HEK293 (cell line): Measurements from ENCODE around the gene TPP1.

ENCODE experiments used
- CTCF ChIA-PET: fragments of 350-600 bp; formaldehyde crosslinking; extraction: SDS; loops from one replicate; lab custom pipeline; 2021; ENCODE audit warnings: antibody characterized with exemption; lab: Yijun Ruan, JAX
- POLR2A ChIA-PET: fragments of 300-600 bp; formaldehyde crosslinking; extraction: SDS; loops from one replicate; lab custom pipeline; 2020; ENCODE audit warnings: antibody characterized with exemption, inconsistent platforms; lab: Yijun Ruan, JAX
- H3K27ac ChIP-seq: fragments of 200-500 bp; sonication (Bioruptor generic); 2 replicates; pipeline ENCODE4 v1.5.1; 2014; ENCODE audit warnings: low read depth, low read length, control low read depth, inconsistent platforms; ENCODE audit errors: extremely low read depth
- H3K36me3 ChIP-seq, 2 experiments: fragments of 200-500 bp in 1 of 2; sonication (Bioruptor generic) in 1 of 2; 1 replicate in 1 of 2; 2 replicates in 1 of 2; pipeline ENCODE4 v1.5.1; 2014 to 2017; ENCODE audit warnings: inconsistent platforms in 2 of 2, low read length in 2 of 2; ENCODE audit not compliant: control insufficient read depth in 2 of 2, insufficient read depth in 1 of 2
- H3K4me1 ChIP-seq: fragments of 200-500 bp; sonication (Bioruptor generic); 2 replicates; pipeline ENCODE4 v1.5.1; 2014; ENCODE audit warnings: mild to moderate bottlenecking, low read length, inconsistent platforms; ENCODE audit not compliant: control insufficient read depth, insufficient read depth
- H3K4me3 ChIP-seq: 2 replicates; pipeline ENCODE4 v1.5.1; 2011; ENCODE audit warnings: low read depth, mild to moderate bottlenecking, control low read depth, low read length, moderate library complexity
- H3K9me3 ChIP-seq: fragments of 200-500 bp; sonication (Bioruptor generic); 2 replicates; pipeline ENCODE4 v1.5.1; 2014; ENCODE audit warnings: low read depth, low read length, inconsistent platforms; ENCODE audit not compliant: control insufficient read depth, insufficient read depth
- ATF2 ChIP-seq: fragments of 450-650 bp; formaldehyde crosslinking; IDR thresholded peaks from 2 replicates; pipeline ENCODE4 v1.5.1; 2016; ENCODE audit warnings: missing biosample characterization, missing genetic modification characterization, low read depth
- EGR2 ChIP-seq: fragments of 450-650 bp; formaldehyde crosslinking; IDR thresholded peaks from 2 replicates; pipeline ENCODE4 v1.5.1; 2016; ENCODE audit warnings: low read depth, missing biosample characterization, missing genetic modification characterization
- FEZF1 ChIP-seq: fragments of 450-650 bp; formaldehyde crosslinking; IDR thresholded peaks from 2 replicates; pipeline ENCODE4 v1.5.1; 2016; ENCODE audit warnings: missing biosample characterization, missing genetic modification characterization
- GFI1B ChIP-seq: fragments of 450-650 bp; formaldehyde crosslinking; IDR thresholded peaks from 2 replicates; pipeline ENCODE4 v1.5.1; 2016; ENCODE audit warnings: missing biosample characterization, missing genetic modification characterization
- GLI2 ChIP-seq: fragments of 450-650 bp; formaldehyde crosslinking; IDR thresholded peaks from 2 replicates; pipeline ENCODE4; 2017; ENCODE audit warnings: missing biosample characterization, missing genetic modification characterization, low read depth, borderline replicate concordance
- ZFHX2 ChIP-seq: fragments of 450-650 bp; formaldehyde crosslinking; conservative IDR thresholded peaks from 2 replicates; pipeline ENCODE4 v1.5.1; 2016; ENCODE audit warnings: missing biosample characterization, missing genetic modification characterization
- ZNF311 ChIP-seq: fragments of 450-650 bp; formaldehyde crosslinking; IDR thresholded peaks from 2 replicates; pipeline ENCODE4 v1.5.1; 2017; ENCODE audit warnings: missing biosample characterization, missing genetic modification characterization, borderline replicate concordance
- ZNF335 ChIP-seq: fragments of 450-650 bp; formaldehyde crosslinking; conservative IDR thresholded peaks from 2 replicates; pipeline ENCODE4 v1.5.1; 2016; ENCODE audit warnings: missing biosample characterization, missing genetic modification characterization
- ZNF341 ChIP-seq: fragments of 450-650 bp; formaldehyde crosslinking; IDR thresholded peaks from 2 replicates; pipeline ENCODE4; 2016; ENCODE audit warnings: low read depth, missing biosample characterization, missing genetic modification characterization
- ZNF37A ChIP-seq: fragments of 450-650 bp; IDR thresholded peaks from 2 replicates; pipeline ENCODE4 v1.5.1; 2018; ENCODE audit warnings: missing biosample characterization, missing genetic modification characterization
- ZNF48 ChIP-seq: fragments of 450-650 bp; formaldehyde crosslinking; IDR thresholded peaks from 2 replicates; pipeline ENCODE4 v1.5.1; 2016; ENCODE audit warnings: missing biosample characterization, missing genetic modification characterization
- ZNF555 ChIP-seq: fragments of 450-650 bp; formaldehyde crosslinking; conservative IDR thresholded peaks from 2 replicates; pipeline ENCODE4 v1.5.1; 2017; ENCODE audit warnings: missing biosample characterization, mild to moderate bottlenecking, missing genetic modification characterization, inconsistent platforms
- ZNF585B ChIP-seq: fragments of 450-650 bp; formaldehyde crosslinking; IDR thresholded peaks from 2 replicates; pipeline ENCODE4 v1.5.1; 2016; ENCODE audit warnings: missing biosample characterization, missing genetic modification characterization
- ZNF596 ChIP-seq: fragments of 450-650 bp; IDR thresholded peaks from 2 replicates; pipeline ENCODE4 v1.5.0; 2018; ENCODE audit warnings: missing biosample characterization, mild to moderate bottlenecking, missing genetic modification characterization, moderate library complexity
- ZNF623 ChIP-seq: fragments of 450-650 bp; formaldehyde crosslinking; IDR thresholded peaks from 2 replicates; pipeline ENCODE4 v1.5.1; 2016; ENCODE audit warnings: missing biosample characterization, missing genetic modification characterization
- ZNF664 ChIP-seq: fragments of 450-650 bp; formaldehyde crosslinking; IDR thresholded peaks from 2 replicates; pipeline ENCODE4 v1.5.1; 2016; ENCODE audit warnings: missing biosample characterization, missing genetic modification characterization
- TF ChIP-seq, protein P1 (sequence below): fragments of 450-650 bp; IDR thresholded peaks from 2 replicates; pipeline ENCODE4 v1.5.1; 2018; ENCODE audit warnings: missing biosample characterization, missing genetic modification characterization
- TF ChIP-seq, protein P2 (sequence below): fragments of 450-650 bp; formaldehyde crosslinking; IDR thresholded peaks from 2 replicates; pipeline ENCODE4 v1.5.1; 2016; ENCODE audit warnings: missing biosample characterization, missing genetic modification characterization

The TPP1 gene

GRCh38 chr11:6646918-6647679 lies 27.9 kb upstream of the TPP1 start:
- ChIA-PET POLR2A (interaction anchor here (1.3 kb wide), 1 partner anchor 28 kb away, joined by 3 read pairs; the partner anchor contains the start of gene TPP1), CTCF (interaction anchor here (0.6 to 1.1 kb wide), 2 partner anchors 93 to 268 kb away, joined by 3 read pairs; no protein-coding TSS in a partner anchor)
- Histone ChIP-seq H3K27ac (no peak overlapping the region), H3K4me3 (no peak overlapping the region), H3K4me1 (no peaks in the 10 kb centered on the region), H3K36me3 (no peaks in the 10 kb centered on the region), H3K9me3 (no peaks in the 10 kb centered on the region)
- TF ChIP-seq ZNF341 (tag by site-specific recombination), result peak; percentile 92
- no peak for TF ChIP-seq ZNF585B (tag by site-specific recombination)
- TF ChIP-seq ZNF664 (tag by site-specific recombination), result peak; percentile 91

GRCh38 chr11:6646576-6646917 lies 27.3 kb upstream of the TPP1 start:
- no peak for TF ChIP-seq ZNF341 (tag by site-specific recombination)
- ChIA-PET POLR2A (interaction anchor here (1.3 kb wide), 1 partner anchor 27 kb away, joined by 3 read pairs; the partner anchor contains the start of gene TPP1), CTCF (interaction anchor here (1.1 kb wide), 1 partner anchor 268 kb away, joined by 3 read pairs; no protein-coding TSS in a partner anchor)

GRCh38 chr11:6646071-6646470 lies 26.8 kb upstream of the TPP1 start:
- POLR2A ChIA-PET, result no interaction called here
- H3K4me3 ChIP-seq, result no peak overlapping the region

More at GRCh38 chr11:6646576-6646917, 27.3 kb upstream of the TPP1 start:
- H3K4me3 ChIP-seq, result no peak overlapping the region
- H3K27ac ChIP-seq, result no peak overlapping the region
- no peaks in the 10 kb centered on the region for H3K36me3 ChIP-seq
- no peaks in the 10 kb centered on the region for H3K4me1 ChIP-seq
- H3K9me3 ChIP-seq, result no peaks in the 10 kb centered on the region

DNA sequence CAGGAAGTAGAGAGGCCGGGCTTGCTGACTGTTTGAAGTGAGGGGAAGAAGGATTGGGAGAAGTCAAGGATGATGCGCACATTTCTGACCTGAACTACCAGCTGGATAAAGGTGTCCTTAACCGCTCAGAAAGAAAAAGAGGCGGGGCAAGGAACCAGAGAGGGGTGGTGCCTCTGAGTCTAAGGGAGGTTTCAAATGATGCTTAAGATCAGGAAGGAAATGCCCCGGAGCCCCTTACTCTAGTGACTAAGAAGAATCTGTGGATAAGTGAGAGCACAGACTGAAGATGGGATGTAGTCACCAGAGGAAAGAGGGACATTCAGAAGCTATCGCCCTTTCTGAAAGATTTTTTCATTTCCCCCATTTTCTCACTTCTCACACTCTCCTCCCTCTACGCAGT lies 23.7 kb upstream of the TPP1 start:
- Histone ChIP-seq H3K9me3 (no peaks in the 10 kb centered on the region), H3K27ac (no peak overlapping the region), H3K36me3 (peaks cover 0 to 17% of the 10 kb centered on the region in 2 experiments; a peak in 1 of 3 replicates), H3K4me1 (no peaks in the 10 kb centered on the region), H3K4me3 (no peak overlapping the region)
- TF ChIP-seq GFI1B (no peak), ZNF555 (tag by site-specific recombination) (no peak), GLI2 (tag by site-specific recombination) (no peak)
- TF ChIP-seq, protein P1, sequence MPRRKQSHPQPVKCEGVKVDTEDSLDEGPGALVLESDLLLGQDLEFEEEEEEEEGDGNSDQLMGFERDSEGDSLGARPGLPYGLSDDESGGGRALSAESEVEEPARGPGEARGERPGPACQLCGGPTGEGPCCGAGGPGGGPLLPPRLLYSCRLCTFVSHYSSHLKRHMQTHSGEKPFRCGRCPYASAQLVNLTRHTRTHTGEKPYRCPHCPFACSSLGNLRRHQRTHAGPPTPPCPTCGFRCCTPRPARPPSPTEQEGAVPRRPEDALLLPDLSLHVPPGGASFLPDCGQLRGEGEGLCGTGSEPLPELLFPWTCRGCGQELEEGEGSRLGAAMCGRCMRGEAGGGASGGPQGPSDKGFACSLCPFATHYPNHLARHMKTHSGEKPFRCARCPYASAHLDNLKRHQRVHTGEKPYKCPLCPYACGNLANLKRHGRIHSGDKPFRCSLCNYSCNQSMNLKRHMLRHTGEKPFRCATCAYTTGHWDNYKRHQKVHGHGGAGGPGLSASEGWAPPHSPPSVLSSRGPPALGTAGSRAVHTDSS (tag by site-specific recombination), result no peak
- ChIA-PET CTCF (no interaction called here), POLR2A (interaction anchor here (0.8 kb wide), 1 partner anchor 16 kb away, joined by 3 read pairs; no protein-coding TSS in a partner anchor)

More at GRCh38 chr11:6646071-6646470, 26.8 kb upstream of the TPP1 start:
- TF ChIP-seq EGR2 (peak; percentile 48; the same call in 1 of the 2 replicates), ZFHX2 (tag by site-specific recombination) (peak; percentile 61), ZNF37A (no peak)
- peaks cover 0 to under 1% of the 10 kb centered on the region in 2 experiments; a peak in 1 of 3 replicates for H3K36me3 ChIP-seq
- CTCF ChIA-PET, result no interaction called here
- no peaks in the 10 kb centered on the region for H3K9me3 ChIP-seq
- H3K4me1 ChIP-seq, result no peaks in the 10 kb centered on the region
- H3K27ac ChIP-seq, result no peak overlapping the region

- no peak overlapping the region for H3K27ac ChIP-seq
- no peaks in the 10 kb centered on the region for H3K4me1 ChIP-seq
- no peaks in the 10 kb centered on the region for H3K9me3 ChIP-seq
- no peak overlapping the region for H3K4me3 ChIP-seq
- ChIA-PET POLR2A (no interaction called here), CTCF (interaction anchor here (1.6 to 1.7 kb wide), 2 partner anchors 12 to 110 kb away, joined by 4 to 8 read pairs; no protein-coding TSS in a partner anchor)
- H3K36me3 ChIP-seq, result peaks cover 0 to 17% of the 10 kb centered on the region in 2 experiments; a peak in 1 of 3 replicates
- no peak for TF ChIP-seq FEZF1
- TF ChIP-seq ZNF48 (tag by site-specific recombination), result no peak
- TF ChIP-seq ATF2 (tag by site-specific recombination), result no peak
- TF ChIP-seq ZNF335 (tag by site-specific recombination), result no peak
- no peak for TF ChIP-seq ZNF311
- no peak for TF ChIP-seq ZNF596 (tag by site-specific recombination)
- TF ChIP-seq, protein P2, sequence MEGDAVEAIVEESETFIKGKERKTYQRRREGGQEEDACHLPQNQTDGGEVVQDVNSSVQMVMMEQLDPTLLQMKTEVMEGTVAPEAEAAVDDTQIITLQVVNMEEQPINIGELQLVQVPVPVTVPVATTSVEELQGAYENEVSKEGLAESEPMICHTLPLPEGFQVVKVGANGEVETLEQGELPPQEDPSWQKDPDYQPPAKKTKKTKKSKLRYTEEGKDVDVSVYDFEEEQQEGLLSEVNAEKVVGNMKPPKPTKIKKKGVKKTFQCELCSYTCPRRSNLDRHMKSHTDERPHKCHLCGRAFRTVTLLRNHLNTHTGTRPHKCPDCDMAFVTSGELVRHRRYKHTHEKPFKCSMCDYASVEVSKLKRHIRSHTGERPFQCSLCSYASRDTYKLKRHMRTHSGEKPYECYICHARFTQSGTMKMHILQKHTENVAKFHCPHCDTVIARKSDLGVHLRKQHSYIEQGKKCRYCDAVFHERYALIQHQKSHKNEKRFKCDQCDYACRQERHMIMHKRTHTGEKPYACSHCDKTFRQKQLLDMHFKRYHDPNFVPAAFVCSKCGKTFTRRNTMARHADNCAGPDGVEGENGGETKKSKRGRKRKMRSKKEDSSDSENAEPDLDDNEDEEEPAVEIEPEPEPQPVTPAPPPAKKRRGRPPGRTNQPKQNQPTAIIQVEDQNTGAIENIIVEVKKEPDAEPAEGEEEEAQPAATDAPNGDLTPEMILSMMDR (tag by site-specific recombination), result no peak
- no peak for TF ChIP-seq ZNF623 (tag by site-specific recombination)
Measured at GRCh38 chr11:6640985-6641701, 21.9 kb upstream of the TPP1 start.
